GM10248 (cell line): ENCODE data around the gene PDE6B.
"Not testable (repeated sequence)": the region's sequence is repeated elsewhere in the genome, so short reads cannot be mapped to it uniquely, and the experiment has no call there.

Source experiments
- CTCF ChIA-PET: fragments of 300-600 bp; sonication (Branson Sonifier 250); formaldehyde crosslinking; extraction: SDS; loops from one replicate; lab custom pipeline; 2021; ENCODE audit warnings: antibody characterized with exemption; lab: Yijun Ruan, JAX
- POLR2A ChIA-PET: fragments of 350-650 bp; sonication (Branson Sonifier 250); formaldehyde crosslinking; extraction: SDS; loops from one replicate; lab custom pipeline; 2020; ENCODE audit warnings: antibody characterized with exemption; lab: Yijun Ruan, JAX
- DNase-seq: peaks from one replicate; pipeline ENCODE4 v3.0.0; 2012; ENCODE audit errors: extremely low spot score
- CTCF ChIP-seq: IDR thresholded peaks from 2 replicates; pipeline ENCODE4 v1.5.1; 2012; ENCODE audit warnings: mild to moderate bottlenecking, low read depth; ENCODE audit errors: extremely low read depth, missing control alignments, control extremely low read depth

Gene PDE6B

DNA sequence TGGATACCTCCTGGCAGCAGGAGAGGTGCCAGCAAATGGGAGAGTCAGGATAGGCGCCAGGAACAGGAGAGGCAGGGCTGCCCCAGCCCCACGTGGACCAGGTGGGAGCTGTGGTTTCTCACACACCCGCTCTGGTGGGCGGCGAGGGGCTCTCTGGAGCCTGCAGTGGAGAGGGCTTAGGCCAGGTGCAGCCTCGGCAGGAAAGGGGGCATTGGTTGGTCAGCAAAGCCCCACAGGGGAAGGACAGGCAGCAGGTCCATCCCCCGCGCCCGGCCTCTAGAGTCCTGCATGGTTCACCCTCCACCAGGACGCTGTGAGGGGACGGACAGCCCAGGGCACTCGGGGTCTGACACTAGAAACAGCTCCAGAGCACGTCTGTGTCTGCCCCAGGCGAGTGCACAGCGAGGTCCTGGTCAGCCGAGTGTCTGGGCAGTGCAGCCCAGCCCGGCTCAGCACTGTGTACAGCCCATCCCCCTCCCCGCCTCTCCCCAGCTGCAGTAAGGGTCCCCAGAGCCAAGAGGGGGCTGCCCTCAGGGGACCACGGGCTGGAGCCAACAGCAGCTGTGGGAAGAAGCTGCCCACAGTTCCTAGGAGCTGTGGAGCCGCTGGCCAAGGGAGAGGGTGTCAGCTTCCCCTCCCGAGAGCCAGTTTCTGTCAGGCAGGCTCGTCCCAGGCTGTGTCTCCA lies 40.5 kb downstream of the PDE6B start:
- POLR2A ChIA-PET, result no interaction called here
- CTCF ChIA-PET, result interaction anchor here (1.2 to 3.2 kb wide), 2 partner anchors 9 to 423 kb away, joined by 3 to 22 read pairs; partner anchors contain the start of genes ATP5ME and MYL5
- no peak for TF ChIP-seq CTCF
- DNase-seq, result no peak

GRCh38 chr4:666436-666810 lies 41.0 kb downstream of the PDE6B start:
- CTCF ChIA-PET, result interaction anchor here (3.2 kb wide), 1 partner anchor 9 kb away, joined by 22 read pairs; the partner anchor contains the start of genes ATP5ME and MYL5
- TF ChIP-seq CTCF, result no peak
- no peak for DNase-seq
- POLR2A ChIA-PET, result no interaction called here

DNA sequence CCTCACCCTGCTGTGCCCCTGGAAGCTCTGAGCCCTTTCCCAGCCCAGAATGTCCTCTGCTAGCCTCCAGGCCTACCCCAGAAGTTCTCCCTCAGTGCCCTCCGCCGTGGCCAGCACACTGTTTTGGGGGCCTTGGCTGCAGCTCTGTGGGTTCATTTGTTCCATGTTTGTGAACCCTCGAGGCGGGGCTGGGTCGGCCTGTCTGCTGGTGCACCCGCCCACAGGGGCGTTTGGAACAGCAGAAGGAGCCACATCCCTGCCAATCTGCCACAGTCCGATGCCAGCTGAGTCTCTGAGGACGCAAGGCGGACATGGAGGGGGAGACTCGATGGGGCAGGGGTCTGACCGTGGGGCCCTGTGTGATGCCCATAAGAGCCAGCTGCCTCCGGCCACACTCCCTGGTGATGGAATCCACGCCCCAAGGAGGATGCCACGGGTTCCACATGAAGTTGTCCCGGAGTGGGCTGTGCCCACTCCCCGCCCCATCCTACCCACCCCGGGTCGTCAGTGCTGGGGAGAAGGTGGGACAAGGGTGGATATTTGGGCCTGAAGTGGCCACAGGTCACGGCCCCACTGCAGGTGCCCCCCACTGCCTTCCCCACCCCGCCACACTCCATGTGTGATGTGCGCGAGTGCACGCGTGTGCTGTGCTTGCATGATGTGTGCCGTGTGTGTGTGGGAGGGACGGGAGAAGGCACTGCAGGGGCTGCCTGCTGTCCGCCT lies 41.6 kb downstream of the PDE6B start:
- ChIA-PET CTCF (no interaction called here), POLR2A (interaction anchor here (0.6 kb wide), 1 partner anchor 161 kb away, joined by 4 read pairs; no protein-coding TSS in a partner anchor)
- TF ChIP-seq CTCF, result no peak
- no peak for DNase-seq

GRCh38 chr4:667545-667925 lies 42.2 kb downstream of the PDE6B start:
- no peak for DNase-seq
- TF ChIP-seq CTCF, result no peak
- ChIA-PET POLR2A (interaction anchor here (0.6 kb wide), 1 partner anchor 162 kb away, joined by 4 read pairs; no protein-coding TSS in a partner anchor), CTCF (interaction anchor here (0.8 kb wide), 1 partner anchor 75 kb away, joined by 3 read pairs; no protein-coding TSS in a partner anchor)

GRCh38 chr4:668219-668618 lies 42.8 kb downstream of the PDE6B start:
- CTCF ChIA-PET, result interaction anchor here (0.8 kb wide), 1 partner anchor 74 kb away, joined by 3 read pairs; no protein-coding TSS in a partner anchor
- POLR2A ChIA-PET, DNase-seq: not testable (repeated sequence)

GRCh38 chr4:669806-670559 lies 44.6 kb downstream of the PDE6B start:
- POLR2A ChIA-PET, CTCF ChIA-PET: not testable (repeated sequence)

GRCh38 chr4:671769-672168 lies 46.4 kb downstream of the PDE6B start:
- POLR2A ChIA-PET, result interaction anchor here (0.6 kb wide), 1 partner anchor 19 kb away, joined by 3 read pairs; no protein-coding TSS in a partner anchor
- CTCF ChIA-PET, result interaction anchor here (1.7 kb wide), 1 partner anchor 69 kb away, joined by 6 read pairs; no protein-coding TSS in a partner anchor
- DNase-seq, result no peak
- TF ChIP-seq CTCF, result no peak

More at GRCh38 chr4:669806-670559, 44.6 kb downstream of the PDE6B start:
- DNase-seq, result not testable (repeated sequence)
